NCI-H82 (cell line): ENCODE results near the gene CST4.
"Not testable (repeated sequence)": the region's sequence is repeated elsewhere in the genome, so short reads cannot be mapped to it uniquely, and the experiment has no call there.

Experiments used
- DNase-seq: peaks from one replicate; lab custom pipeline; 2025; lab: John Stamatoyannopoulos, UW

Gene CST4

DNA sequence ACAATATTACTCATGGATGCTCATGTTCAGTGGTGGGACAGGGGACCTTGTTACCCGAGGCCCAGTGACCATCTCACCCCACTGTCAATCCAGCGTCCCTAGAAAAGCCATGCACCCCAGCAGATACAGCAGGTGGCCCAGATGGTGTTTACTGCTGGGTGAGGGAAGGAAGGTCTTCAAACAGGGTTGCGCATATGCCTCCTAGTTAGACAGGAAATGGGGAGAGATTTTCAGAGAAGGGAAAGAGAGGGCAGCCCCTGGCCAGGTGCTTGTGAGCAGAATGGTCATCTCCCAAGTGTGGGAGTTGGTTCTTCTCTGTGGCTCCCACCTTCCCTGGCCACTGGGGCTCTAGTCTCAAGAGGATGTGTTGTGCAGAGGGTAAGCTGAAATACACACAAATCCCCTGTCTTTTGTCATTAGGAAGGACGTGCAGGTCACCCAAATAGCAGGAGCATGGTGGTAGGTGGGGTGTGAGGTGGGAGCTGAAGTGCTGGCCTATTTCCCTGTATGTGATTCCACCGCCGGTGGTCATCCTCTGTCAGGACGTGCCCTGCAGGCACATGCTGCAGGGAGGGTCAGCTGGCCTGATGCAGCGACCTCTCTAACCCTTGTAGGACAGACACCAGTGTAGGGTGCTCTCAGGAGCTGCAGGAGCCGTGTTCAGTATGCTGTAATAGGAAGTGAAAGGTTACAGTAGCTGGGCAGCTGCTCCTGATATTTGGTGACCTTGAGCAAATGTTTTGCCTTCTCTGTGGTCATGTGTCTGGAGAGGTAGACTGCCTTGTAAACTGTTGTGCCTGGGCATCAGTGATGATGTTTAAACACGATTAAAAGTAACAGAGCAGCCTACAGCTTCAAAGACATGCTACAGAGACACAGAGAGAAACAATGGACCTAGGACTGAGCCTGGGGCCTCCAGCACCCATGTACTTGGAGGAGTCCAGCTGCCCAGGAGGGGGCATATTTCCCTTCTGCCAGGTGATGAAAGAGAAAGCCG lies 47.9 kb downstream of the CST4 start:
- DNase-seq = peak; percentile 22

DNA sequence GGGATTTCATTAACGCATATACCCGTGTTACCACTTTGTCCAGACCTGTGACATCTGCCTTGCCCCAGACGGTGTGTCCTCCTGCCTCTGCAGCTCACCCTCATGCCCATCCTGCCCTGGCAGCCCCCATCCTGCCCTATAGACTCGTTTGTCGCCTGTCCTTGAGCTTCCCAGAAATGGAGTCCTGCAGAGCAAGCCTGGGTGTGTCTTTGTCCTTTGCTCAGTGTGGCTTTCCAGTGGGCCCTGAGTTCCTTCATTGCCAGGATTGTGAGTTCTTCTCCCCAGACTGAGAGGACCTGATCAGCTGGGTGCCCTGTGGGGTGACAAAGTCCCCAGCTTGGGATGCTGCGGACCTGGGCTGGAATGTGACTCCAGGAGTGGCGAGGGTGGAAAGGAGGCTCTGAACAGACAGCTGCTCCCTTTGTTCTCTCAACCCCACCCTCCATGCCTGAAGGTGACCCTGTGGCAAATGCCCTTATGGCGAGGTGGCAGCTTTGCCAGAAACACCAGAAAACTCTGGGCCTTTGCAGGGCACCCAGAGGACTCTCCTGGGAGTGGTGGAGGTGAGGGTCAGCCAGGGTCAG lies 48.7 kb downstream of the CST4 start:
- no peak for DNase-seq

DNA sequence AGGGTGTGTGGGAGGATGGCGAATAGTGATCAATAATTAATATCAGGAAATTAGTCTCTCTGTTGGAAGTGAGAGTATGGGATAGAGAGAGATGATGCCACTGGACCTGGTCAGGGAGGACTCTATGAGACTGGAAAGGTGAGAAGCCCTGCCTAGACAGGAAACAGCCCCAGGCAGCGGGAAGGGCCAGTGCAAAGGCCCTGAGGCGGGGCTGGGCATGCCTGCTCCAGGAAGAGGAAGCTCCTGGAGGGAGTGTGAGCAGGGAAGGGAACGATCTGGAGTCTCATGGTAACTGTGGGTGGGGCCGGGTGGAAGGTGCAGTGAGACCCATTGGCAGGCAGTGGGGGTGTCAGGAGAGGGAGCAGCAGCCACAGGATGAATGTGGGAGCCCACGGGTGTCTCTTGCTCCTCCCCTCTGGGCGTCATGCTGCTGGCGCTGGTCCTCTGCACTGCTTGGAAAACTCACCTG lies 49.3 kb downstream of the CST4 start:
- no peak for DNase-seq

DNA sequence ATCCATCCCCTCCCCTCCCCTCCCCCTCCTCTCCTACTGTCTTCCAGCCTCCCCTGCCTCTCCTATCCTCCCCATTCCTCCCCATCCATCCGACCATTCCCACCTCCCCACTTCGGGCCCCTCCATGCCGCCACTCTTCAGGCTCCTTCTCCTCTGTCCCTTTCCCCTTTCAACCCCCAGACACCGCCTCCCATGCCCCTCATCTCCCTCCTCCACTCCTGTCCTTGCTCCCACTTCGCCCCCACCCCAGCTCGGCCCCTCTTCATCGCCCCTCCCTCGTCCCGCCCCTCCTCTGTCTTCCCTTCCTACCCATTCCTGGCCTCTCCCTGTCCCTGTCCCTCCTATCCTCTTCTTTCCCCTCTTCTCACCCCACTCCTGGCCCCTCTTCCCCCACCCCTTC lies 50.5 kb downstream of the CST4 start:
- DNase-seq = no peak

DNA sequence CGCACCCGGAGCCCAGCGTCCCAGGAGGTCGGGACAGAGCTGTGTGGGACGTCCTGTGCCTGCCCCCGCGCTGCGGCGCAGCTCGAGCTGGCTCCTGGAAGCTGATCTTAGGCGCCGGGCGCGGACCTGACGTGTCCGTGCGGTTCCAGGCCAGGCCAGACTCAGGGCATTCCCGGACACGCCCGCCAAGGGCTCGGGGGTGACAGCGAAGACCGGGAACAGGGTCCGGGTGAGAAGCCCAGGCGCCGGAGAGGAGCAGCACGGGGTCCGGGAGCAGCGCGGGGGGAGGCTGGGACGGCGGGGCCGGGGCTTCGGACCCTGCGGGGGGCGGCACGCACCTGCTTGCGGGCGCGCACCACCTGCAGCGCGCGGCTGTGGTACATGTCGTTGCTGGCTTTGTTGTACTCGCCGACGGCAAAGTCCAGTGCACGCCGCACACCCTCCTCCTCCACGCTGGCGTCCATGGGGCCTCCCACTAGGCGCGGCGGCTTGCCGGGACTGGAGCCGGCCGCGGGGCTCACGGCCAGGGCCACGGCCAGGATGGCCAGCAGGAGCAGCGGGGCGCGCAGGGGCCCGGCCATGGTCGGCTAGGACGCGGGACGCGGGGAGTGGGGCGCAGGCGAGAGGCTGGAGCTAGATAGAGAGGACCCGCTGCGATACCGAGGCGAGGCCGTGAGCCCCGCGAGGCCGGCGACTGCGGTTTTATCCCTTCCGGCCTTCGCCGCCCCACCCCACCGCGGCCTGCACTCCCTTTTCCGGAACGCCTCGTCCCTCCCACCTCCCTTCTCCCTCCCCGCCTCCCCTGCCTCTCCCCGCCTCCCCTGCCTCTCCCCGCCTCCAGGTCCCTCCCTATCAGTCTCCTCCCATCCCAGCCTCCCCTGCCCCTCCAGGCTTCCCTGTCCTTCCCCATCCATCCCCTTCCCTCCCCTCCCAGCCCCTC lies 51.3 kb downstream of the CST4 start, which contains the start of gene CST3:
Gene CST3, minus strand, starts transcription at position 674 of the 940 bp plus-strand sequence. Its CDS starts 93 bp downstream, at position 581.
- peak; percentile 96 for DNase-seq

DNA sequence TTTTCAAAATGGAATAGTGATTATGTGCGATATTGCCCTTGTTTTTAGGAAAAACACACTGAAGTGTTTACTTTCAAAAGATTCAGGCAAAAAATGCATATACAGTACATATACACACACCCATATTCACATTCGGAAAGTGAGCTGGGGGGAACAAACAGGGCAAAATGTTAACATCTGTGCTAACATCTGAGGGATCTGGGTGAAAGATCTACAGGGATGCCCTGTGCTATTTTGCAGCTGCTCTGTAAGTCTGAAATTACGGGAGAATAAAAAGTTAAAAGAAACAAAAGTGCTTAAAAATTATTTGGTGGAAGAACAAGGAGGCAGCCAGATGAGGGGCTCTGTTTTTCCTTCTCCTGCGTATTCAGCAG lies 51.9 kb downstream of the CST4 start:
- no peak for DNase-seq

DNA sequence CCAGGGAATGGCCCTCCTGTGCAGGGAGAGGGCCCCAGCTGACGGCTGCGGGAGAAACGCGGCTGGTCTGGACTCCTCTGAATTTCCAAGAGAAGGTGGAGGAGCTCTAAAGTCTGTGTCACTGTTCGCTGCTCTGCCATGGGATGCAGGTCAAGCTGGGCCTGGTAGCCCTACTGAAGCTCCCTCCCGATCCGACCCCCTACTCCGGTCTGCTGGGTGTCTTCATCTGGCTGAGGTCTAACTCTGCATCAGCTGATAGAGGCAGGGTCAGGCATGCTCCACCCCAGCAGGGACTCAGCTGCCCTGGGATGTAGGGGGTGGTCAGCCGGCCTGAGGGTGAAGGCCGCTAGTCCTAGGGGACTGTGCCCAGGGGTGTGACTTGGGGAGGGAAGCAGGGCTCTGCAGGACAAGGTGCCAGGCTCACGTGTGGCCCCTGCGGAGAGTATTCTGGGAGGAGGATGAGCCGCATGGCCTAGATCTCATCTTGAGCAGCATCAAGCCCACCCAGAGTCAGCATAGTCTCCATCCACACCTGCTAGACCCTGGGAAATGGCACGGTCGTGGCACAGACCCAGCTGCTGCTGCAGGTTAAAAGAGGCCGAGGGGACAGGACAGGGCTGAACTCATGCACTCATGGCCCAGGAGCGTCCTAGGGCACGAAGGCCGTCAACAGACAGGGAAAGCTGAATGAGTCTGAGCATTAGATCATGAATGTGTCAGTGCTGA lies 52.5 kb downstream of the CST4 start:
- no peak for DNase-seq

DNA sequence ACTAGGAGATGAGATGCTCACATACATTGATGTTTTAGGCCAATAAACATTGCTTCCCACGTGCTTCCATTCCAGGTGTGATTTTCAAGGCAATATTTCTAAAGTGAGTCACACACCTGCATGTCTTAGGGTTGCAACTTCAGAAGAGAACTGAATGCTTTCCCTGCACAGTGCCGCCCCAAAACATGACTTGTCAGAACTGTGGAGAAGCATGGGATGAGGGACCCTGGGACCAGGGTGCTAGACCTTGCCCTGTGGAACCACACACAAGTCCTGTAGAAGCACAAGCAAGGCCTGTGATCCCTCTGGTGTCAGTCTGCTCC lies 53.1 kb downstream of the CST4 start:
- DNase-seq = not testable (repeated sequence)
